SK-N-MC (cell line): ENCODE data around the gene KIF25.

ENCODE experiments used
- EZH2 ChIP-seq: fragments of 200-600 bp; sonication (generic); IDR thresholded peaks from one replicate; pipeline ENCODE4 v1.6.1; 2017; ENCODE audit warnings: antibody characterized with exemption
- FOXP2 ChIP-seq: optimal IDR thresholded peaks from 2 replicates; pipeline ENCODE3; 2011; ENCODE audit warnings: mild to moderate bottlenecking, moderate library complexity; ENCODE audit not compliant: insufficient read depth; ENCODE audit errors: extremely low read length, control extremely low read depth
- POLR2AphosphoS5 ChIP-seq: IDR thresholded peaks from 2 replicates; pipeline ENCODE4 v1.6.1; 2012; ENCODE audit warnings: mild to moderate bottlenecking, low read depth, low read length, borderline replicate concordance

- TF ChIP-seq EZH2 (no peak), POLR2AphosphoS5 (no peak), FOXP2 (no peak)
Measured at GRCh38 chr6:167998215-167998614, 744 bp downstream of the KIF25 start.
